Measurements from ENCODE around the gene SIL1.
"Not testable (repeated sequence)": the region's sequence is repeated elsewhere in the genome, so short reads cannot be mapped to it uniquely, and the experiment has no call there.

GRCh38 chr5:139192906-139193305 is 5.3 kb downstream of the SIL1 start:
- TF ChIP-seq SUZ12 (IDR thresholded peaks at IDR 0.05); FOXK2 (IDR thresholded peaks at IDR 0.05); SP1 (IDR thresholded peaks at IDR 0.05); NFRKB (IDR thresholded peaks at IDR 0.05); ELF4 (IDR thresholded peaks at IDR 0.05); BHLHE40 (IDR thresholded peaks at IDR 0.05; ENCODE audit: borderline replicate concordance); LEF1 (IDR thresholded peaks at IDR 0.05; ENCODE audit: borderline replicate concordance): not testable (repeated sequence)

Data from HEK293T (cell line).